HL-60 (cell line): ENCODE data around the gene PRPSAP1.

Source experiments
- GABPA ChIP-seq: IDR thresholded peaks from 2 replicates; pipeline ENCODE4 v1.6.1; 2012; ENCODE audit warnings: low read depth
- POLR2AphosphoS5 ChIP-seq: IDR thresholded peaks from 2 replicates; pipeline ENCODE4 v1.6.1; 2012; ENCODE audit warnings: low read depth
- SPI1 ChIP-seq: IDR thresholded peaks from 2 replicates; pipeline ENCODE4 v1.6.1; 2012; ENCODE audit warnings: low read depth, mild to moderate bottlenecking, borderline replicate concordance
- TF ChIP-seq, protein P1 (sequence below): IDR thresholded peaks from one replicate; pipeline ENCODE4 v1.5.1; 2011; ENCODE audit warnings: low read length, control low read depth, inconsistent platforms; ENCODE audit not compliant: insufficient read depth
- TF ChIP-seq, protein P2 (sequence below): IDR thresholded peaks from 2 replicates; pipeline ENCODE4 v1.6.1; 2012; ENCODE audit warnings: low read depth; ENCODE audit not compliant: insufficient replicate concordance

DNA sequence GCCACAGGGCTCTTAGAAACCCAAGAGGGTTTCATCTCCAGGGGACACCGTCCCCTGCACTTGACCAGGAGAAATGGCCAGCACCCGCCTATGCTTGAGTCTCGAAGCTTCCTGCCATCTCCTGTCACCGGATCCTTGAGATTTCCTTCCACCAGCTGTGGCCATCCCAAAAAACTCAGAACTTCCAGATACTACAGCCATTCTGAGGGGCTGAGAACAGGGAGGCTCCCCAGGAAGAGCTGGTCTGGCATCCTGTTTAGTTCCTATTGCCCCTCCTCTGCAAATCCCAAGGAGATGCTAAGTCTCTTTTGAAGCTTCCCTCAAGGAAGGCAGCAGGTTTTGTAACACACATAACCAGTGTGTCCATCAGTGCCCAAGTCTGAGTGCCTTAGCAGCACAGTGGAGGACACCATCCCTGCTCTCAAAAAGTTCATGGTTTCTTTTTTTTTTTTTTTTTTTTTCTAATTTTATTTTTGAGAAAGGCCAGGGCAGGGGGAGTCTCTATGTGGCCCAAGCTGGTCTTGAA is 86.6 kb downstream of the PRPSAP1 start:
- TF ChIP-seq, protein P1, sequence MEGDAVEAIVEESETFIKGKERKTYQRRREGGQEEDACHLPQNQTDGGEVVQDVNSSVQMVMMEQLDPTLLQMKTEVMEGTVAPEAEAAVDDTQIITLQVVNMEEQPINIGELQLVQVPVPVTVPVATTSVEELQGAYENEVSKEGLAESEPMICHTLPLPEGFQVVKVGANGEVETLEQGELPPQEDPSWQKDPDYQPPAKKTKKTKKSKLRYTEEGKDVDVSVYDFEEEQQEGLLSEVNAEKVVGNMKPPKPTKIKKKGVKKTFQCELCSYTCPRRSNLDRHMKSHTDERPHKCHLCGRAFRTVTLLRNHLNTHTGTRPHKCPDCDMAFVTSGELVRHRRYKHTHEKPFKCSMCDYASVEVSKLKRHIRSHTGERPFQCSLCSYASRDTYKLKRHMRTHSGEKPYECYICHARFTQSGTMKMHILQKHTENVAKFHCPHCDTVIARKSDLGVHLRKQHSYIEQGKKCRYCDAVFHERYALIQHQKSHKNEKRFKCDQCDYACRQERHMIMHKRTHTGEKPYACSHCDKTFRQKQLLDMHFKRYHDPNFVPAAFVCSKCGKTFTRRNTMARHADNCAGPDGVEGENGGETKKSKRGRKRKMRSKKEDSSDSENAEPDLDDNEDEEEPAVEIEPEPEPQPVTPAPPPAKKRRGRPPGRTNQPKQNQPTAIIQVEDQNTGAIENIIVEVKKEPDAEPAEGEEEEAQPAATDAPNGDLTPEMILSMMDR: no peak
- TF ChIP-seq SPI1: no peak
- TF ChIP-seq, protein P2, sequence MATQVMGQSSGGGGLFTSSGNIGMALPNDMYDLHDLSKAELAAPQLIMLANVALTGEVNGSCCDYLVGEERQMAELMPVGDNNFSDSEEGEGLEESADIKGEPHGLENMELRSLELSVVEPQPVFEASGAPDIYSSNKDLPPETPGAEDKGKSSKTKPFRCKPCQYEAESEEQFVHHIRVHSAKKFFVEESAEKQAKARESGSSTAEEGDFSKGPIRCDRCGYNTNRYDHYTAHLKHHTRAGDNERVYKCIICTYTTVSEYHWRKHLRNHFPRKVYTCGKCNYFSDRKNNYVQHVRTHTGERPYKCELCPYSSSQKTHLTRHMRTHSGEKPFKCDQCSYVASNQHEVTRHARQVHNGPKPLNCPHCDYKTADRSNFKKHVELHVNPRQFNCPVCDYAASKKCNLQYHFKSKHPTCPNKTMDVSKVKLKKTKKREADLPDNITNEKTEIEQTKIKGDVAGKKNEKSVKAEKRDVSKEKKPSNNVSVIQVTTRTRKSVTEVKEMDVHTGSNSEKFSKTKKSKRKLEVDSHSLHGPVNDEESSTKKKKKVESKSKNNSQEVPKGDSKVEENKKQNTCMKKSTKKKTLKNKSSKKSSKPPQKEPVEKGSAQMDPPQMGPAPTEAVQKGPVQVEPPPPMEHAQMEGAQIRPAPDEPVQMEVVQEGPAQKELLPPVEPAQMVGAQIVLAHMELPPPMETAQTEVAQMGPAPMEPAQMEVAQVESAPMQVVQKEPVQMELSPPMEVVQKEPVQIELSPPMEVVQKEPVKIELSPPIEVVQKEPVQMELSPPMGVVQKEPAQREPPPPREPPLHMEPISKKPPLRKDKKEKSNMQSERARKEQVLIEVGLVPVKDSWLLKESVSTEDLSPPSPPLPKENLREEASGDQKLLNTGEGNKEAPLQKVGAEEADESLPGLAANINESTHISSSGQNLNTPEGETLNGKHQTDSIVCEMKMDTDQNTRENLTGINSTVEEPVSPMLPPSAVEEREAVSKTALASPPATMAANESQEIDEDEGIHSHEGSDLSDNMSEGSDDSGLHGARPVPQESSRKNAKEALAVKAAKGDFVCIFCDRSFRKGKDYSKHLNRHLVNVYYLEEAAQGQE: no peak
- no peak for TF ChIP-seq POLR2AphosphoS5
- TF ChIP-seq GABPA: no peak
